ENCODE data around the gene TRIM44.

Gene TRIM44

DNA sequence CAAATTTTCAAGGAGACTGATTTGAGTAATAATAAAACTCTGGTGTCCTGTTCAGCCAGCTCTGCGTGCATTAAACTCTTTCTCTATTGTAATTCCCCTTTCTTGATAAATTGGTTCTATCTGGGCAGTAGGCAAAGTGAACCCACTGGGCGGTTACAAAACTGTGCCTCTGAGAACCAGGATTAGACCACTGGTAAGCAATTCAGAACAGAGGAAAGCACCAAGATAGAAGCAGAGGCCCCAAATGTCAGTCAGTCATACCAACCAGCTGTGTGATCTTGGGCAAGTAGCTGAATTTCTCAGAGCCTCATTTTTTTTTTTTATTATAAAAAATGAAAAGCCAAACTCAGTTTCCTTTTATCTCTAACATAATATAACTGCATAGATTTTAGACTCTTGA is 54.9 kb downstream of the TRIM44 start:
- DNase-seq (ENCODE audit: low spot score), result no peak

DNA sequence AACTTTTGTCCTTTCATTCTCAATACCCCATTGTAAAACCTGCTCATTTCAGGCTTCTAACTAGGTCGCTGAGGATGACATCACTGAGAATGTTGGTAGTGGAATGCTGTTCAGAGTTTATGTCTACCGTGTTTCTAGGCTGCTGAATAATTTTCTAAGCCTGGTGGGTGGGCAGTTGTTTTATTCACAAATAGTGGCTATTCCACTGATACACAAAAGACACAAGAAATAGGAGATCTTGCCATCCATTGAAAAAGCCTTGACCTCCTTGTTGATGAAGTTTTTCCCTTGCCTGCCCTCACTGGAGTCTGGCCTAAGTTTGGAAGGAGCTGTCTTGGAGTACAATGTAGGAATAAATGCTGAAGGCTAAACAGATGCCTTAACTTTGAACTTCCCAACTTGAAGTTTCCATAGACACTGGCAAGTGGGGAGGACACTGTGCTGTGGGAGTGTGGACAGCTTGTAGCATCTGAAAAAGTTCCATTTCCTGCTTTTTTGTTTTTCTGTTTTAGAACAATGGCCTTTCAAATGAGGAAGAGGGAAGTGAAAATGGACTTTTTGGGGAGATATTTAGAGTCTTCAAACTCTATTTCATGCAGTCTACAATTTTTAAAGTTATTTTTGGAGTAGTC is 59.2 kb downstream of the TRIM44 start:
- no peak for DNase-seq (ENCODE audit: low spot score)

GRCh38 chr11:35722641-35723040 is 60.1 kb downstream of the TRIM44 start:
- DNase-seq (ENCODE audit: low spot score), result no peak

- DNase-seq (ENCODE audit: low spot score), result no peak
Measured at GRCh38 chr11:35723493-35723892, 60.9 kb downstream of the TRIM44 start.

GRCh38 chr11:35723913-35724312 is 61.3 kb downstream of the TRIM44 start:
- DNase-seq (ENCODE audit: low spot score), result no peak

GRCh38 chr11:35725885-35726284 is 63.3 kb downstream of the TRIM44 start:
- no peak for DNase-seq (ENCODE audit: low spot score)

DNA sequence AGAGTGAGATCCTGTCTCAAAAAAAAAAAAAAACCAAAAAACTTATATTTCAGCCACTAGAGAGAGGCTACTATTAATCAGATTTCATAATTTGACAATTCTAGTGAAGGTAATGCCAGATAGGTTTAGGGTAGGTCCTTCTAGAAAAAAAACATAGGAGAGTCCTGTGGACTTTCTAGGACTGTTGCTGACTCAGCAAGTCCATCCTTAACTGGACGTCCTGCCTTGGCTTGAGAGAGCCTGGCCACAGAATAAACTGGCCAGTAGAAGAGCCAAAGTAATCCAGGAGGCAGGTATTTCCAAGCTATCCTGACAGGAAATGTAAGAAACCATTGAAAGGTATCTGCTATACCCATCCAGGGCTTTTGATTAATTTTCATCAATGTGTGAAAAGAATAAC is 64.6 kb downstream of the TRIM44 start:
- no peak for DNase-seq (ENCODE audit: low spot score)

DNA sequence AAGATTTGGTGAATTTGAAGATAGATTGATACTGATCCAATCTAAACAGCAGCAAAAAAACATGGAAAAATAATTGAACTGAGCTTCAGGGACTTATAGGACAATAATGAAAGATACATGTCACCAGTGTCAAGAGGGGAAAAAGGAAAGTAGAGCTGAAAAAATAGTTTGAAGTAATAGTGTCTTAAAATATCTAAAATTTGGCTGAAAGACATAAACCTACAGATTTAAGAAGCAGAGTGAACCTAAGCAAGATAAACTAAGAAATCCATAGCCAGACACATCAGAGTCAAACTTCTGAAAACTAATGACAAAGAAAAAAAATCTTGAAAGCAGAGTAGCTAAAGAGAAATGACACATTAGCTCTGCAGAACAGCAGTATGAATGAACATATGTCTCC is 67.7 kb downstream of the TRIM44 start:
- DNase-seq (ENCODE audit: low spot score), result no peak

DNA sequence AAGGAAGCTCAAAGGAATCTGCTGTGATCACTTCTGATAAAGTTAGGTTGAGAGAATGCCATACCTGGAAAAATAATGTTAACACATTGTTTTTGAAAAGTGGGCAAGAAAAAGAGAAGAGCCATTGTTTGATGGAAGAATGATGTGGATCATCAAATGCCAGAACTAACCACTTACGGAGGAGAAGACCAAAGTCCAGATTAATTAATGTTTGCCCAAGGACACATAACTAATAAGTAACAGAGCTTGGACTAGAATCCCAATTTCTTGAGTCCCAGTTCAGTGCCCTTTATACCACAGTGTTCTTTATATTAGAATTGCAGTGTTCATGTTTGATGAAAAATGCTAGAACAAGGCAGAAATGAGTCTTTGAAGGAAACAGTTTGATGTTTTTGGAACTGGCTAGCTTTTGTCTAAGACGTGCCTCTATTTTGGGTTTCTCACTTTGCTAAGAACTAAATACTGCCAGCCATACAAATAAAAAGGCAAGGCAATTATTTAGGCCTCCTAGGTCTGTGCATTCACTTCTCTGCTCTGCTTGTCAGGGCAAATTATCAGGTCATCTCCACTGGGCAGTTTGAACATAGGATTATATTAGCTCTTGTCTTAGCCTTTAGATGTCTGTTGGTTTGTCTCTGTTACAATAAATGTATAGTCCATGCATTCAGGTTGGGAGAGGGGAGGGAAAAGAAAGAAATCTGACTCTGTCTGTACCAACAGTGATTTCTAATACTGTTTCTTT is 72.3 kb downstream of the TRIM44 start:
- no peak for DNase-seq (ENCODE audit: low spot score)

DNA sequence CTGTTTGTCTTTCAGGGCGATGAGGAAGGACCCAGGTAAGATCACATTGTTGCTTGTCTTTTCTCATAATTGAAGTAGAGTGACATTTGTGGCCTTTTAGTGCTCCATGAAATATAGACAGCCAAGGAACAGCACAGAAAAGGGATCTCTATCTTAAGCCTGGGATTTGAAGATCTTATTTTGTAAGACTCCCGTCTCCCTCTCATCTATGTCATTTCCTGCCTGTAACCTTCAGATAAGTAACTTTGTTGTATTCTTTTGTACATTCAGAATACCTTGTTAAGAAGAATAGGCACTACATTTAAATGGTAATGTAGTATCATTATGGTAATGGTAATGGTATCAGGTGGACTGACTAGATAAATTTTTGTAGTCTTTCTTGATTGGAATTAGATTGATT is 72.8 kb downstream of the TRIM44 start:
- DNase-seq (ENCODE audit: low spot score), result no peak

- no peak for DNase-seq (ENCODE audit: low spot score)
Measured at GRCh38 chr11:35735903-35736302, 73.3 kb downstream of the TRIM44 start.

GRCh38 chr11:35736952-35737351 is 74.4 kb downstream of the TRIM44 start:
- DNase-seq (ENCODE audit: low spot score), result no peak

DNA sequence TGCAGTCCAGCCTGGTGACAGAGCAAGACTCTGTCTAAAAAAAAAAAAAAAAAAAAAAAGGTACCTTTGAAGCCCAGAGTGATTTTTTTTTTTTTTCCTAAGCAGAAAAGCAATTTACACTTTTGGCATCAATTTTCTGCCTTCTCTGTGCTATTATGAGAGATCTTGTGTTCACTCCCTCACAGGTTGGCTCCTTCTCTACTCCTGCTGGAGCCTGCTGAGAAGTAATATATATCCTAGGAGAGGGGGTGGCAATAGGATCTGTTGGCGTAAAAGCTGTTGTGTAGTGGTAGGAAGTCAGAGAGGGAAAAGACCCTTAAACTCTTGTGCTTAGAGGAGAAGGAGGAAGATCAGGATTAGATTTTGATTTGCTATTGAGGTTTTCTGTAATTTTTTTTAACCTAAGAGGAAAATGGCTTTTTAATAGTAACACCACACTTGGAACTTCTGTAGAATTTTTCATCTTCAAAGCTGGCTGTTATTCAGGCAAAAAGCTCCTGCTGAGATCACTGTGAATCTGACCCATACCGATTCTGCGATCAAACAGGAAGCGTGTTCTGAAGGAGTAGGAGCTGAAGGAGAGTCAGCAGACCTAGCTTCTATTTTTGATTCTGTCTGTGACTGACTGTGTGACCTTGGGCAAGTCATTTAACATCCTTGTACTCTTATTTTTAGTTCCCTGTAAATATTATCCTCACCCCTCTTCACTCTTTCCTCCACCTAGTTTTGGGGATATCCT is 77.7 kb downstream of the TRIM44 start:
- DNase-seq (ENCODE audit: low spot score), result no peak

- DNase-seq (ENCODE audit: low spot score), result no peak
Measured at GRCh38 chr11:35742707-35743454, 80.3 kb downstream of the TRIM44 start.

DNA sequence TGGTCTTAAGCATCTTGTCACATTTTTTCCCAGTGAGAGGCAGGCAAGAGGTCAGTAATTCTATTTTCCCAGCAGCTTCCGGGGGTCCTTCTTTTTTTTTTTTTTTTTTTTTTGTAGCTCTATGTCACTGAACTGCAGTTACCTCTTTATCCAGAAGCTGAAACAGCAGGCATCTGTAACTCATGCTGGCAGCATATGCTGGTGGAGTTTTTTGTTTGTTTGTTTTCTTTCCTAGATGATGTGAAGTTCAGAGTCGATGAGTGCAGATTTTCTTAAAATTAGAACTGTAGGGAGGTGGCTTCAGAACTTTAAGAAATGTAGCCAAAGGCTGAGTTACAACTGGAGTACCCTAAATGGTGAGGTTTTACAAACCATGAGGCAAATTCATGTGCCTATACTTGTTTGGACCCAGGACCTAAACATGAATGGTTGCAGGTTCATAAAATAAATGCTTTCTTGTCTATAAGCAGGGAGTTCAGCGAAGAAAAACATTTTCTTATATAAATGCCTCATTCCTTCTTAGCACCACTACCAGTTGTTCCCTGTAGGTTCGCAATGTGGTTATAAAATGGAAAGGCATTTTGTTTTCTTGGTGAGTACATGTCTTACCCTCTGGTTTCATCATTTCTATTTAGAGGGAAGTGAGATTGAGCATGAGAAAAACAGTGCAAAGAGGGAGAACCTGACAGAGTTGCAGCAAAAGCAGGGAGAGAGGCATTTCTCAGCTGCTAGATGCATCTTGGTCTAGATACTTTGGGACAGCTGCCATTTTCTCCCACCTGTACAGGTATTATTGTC is 84.0 kb downstream of the TRIM44 start:
- DNase-seq (ENCODE audit: low spot score), result no peak

GRCh38 chr11:35747668-35748067 is 85.1 kb downstream of the TRIM44 start:
- no peak for DNase-seq (ENCODE audit: low spot score)

DNA sequence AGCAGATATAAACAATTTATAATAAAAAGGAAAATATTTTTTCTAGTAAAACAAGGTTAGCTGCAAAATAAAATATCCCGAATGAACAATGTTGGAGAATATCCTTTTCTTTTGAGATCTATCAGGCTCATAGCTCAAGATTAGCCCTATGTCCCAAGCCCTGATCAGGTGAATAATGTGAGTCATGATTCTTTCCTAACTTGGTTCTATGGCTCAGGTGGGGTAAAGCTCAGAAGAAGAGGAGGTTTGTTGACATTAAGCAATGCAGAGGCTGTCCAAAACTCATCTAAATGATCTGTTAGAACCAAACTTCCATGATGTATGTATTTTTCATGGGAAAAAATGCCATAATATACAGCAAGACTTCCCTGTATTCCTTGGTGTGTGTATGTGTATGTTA is 86.1 kb downstream of the TRIM44 start:
- DNase-seq (ENCODE audit: low spot score), result no peak

GRCh38 chr11:35750315-35750714 is 87.7 kb downstream of the TRIM44 start:
- DNase-seq (ENCODE audit: low spot score), result no peak

DNA sequence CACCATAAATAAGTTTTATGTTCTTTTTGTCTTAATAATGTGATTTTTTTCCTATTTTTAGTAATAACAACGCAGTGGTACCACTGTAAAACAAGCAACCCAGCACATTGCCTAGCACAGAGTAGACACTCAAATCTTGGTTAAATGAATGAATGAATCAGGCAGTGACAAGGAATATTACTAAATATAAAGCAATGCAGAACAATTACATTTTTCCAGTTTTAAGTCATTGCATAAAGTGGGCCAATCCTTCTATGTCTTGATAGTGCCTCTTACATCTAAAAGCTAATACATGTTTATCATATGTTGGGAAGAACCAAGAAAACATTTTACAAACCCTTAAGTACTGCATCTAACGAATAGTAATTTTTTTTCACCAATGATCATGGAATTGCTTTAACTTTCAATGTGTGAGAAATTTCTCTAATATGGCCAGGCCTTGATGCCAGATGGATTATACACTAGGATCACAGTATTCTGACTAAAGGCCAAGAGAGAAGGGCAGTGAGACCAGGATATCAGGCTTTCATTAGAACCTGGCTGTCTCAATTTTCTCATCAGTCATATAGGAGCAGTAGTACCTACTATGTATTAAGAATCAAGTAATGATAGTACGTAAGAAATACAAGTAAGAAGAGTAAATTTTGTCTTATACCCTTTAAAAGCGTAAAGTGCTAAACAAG is 88.5 kb downstream of the TRIM44 start:
- no peak for DNase-seq (ENCODE audit: low spot score)

DNA sequence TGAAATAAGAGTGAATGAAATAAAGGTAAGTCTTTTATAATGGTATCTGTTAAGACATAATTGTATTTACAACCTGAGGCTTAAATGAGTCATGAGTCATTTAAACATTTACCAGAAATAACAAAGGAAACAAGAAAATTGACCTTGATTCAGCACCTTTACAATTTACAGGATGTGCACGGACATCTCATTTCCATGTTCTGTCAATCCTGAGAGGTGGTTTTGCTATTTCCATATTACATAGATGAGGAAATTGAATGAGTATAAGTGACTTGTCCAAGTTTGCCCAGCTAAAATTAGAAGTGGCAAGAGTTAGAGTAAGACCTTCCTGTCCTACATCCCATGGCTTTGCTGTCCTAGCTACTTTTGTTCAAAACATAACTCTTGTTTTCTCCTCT is 89.1 kb downstream of the TRIM44 start:
- DNase-seq (ENCODE audit: low spot score), result no peak

DNA sequence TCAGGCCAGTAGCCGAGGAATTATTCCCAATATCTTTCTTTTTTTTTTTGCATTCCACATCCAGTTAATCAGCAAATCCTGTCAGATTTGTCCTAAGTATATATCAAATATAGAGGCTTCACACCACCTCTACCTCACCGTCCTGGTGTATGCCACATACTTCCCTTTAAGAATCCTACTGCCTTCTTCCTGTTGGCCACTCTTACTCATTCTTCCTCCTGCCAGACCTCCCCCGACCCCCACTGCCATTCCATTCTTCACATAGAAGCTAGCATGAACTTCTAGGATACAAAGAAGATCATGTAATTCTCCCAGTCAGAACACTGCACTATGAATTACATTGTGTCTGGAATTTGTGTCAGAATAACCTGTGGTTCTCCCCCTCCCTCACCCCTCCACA is 89.5 kb downstream of the TRIM44 start:
- no peak for DNase-seq (ENCODE audit: low spot score)
